Vagina (tissue), 2 donors: ENCODE measurements around the gene ATG2A. TPM values are rescaled to one million over a fixed set of nuclear protein-coding genes. Genes with fewer than 3 reads are reported as not detected.

Experiments used
- DNase-seq, 2 donors: peaks; one replicate each; pipeline ENCODE4 v3.0.0-alpha.2; 2017; ENCODE audit errors: extremely low spot score in 2 of 2
- H3K27ac ChIP-seq: fragments of 200-600 bp; sonication (generic); one replicate; pipeline ENCODE4 v1.5.1; 2019
- H3K27me3 ChIP-seq: fragments of 200-600 bp; sonication (generic); one replicate; pipeline ENCODE4 v1.5.1; 2019
- H3K36me3 ChIP-seq, 2 donors: fragments of 200-600 bp; sonication (generic); one replicate each; pipeline ENCODE4 v1.5.1; 2017 to 2019
- H3K4me1 ChIP-seq: fragments of 200-600 bp; sonication (generic); one replicate; pipeline ENCODE4 v1.5.1; 2019
- H3K4me3 ChIP-seq, 2 donors: fragments of 200-600 bp; sonication (generic); 1 replicate in 1 of 2; 2 replicates in 1 of 2; pipeline ENCODE4 v1.5.1; 2016 to 2019
- H3K9me3 ChIP-seq: fragments of 200-600 bp; sonication (generic); one replicate; pipeline ENCODE4 v1.5.1; 2019
- CTCF ChIP-seq, 3 experiments: fragments of 450-650 bp in 2 of 3; fragments of 200-600 bp in 1 of 3; sonication (generic) in 1 of 3; IDR thresholded peaks; one replicate each; pipeline ENCODE4 v1.5.1; 2017 to 2019; ENCODE audit warnings: antibody characterized with exemption in 3 of 3, mild to moderate bottlenecking in 2 of 3, moderate library complexity in 2 of 3
- POLR2A ChIP-seq, 2 donors: fragments of 450-650 bp; IDR thresholded peaks; one replicate each; pipeline ENCODE4 v1.6.1; 2017; ENCODE audit warnings: antibody characterized with exemption in 2 of 2, mild to moderate bottlenecking in 2 of 2, moderate library complexity in 2 of 2
- POLR2AphosphoS5 ChIP-seq, 2 donors: sonication (generic); formaldehyde crosslinking; IDR thresholded peaks; one replicate each; pipeline ENCODE4 v1.9.0; 2017; ENCODE audit warnings: antibody characterized with exemption in 2 of 2, mild to moderate bottlenecking in 2 of 2, low read depth in 1 of 2; ENCODE audit not compliant: insufficient read depth in 1 of 2
- intact Hi-C: fragments of 100-400 bp; cut with DNase I; formaldehyde crosslinking; loops from one replicate; pipeline ENCODE4 v1.15.1; 2023
- total RNA-seq: library from RNA; depleted of rRNA; stranded (reverse); fragments of >200 nt; gene quantifications from one replicate; pipeline ENCODE4 v1.2.3, GENCODE V29; 2016

Gene ATG2A
- total RNA-seq, 1 donor from 2014 or later, result 27.0 TPM

GRCh38 chr11:64894812-64895452 lies 22.1 kb downstream of the ATG2A start:
- TF ChIP-seq POLR2A (IDR thresholded peaks at IDR 0.05) (no peak), CTCF (IDR thresholded peaks at IDR 0.05) (no peak), POLR2AphosphoS5 (IDR thresholded peaks at IDR 0.05; ENCODE audit: insufficient read depth in 1 of 2, low read depth in 1 of 2) (no peak)
- DNase-seq, result no peak
- Histone ChIP-seq H3K36me3 (peaks cover 0 to 24% of the 10 kb centered on the region in 2 donors), H3K27me3 (no peaks in the 10 kb centered on the region), H3K9me3 (no peaks in the 10 kb centered on the region), H3K4me1 (no peaks in the 10 kb centered on the region), H3K27ac (no peak overlapping the region), H3K4me3 (no peak overlapping the region)
- intact Hi-C loops, result no loop called here

- intact Hi-C loops, result no loop called here
- no peak overlapping the region for H3K4me3 ChIP-seq
- no peaks in the 10 kb centered on the region for H3K27me3 ChIP-seq
- peaks cover 0 to 20% of the 10 kb centered on the region in 2 donors for H3K36me3 ChIP-seq
- H3K9me3 ChIP-seq, result no peaks in the 10 kb centered on the region
- TF ChIP-seq POLR2AphosphoS5 (IDR thresholded peaks at IDR 0.05; ENCODE audit: insufficient read depth in 1 of 2, low read depth in 1 of 2), result peak in 1 of 2 donors; percentile 11
- TF ChIP-seq POLR2A (IDR thresholded peaks at IDR 0.05), result no peak
- TF ChIP-seq CTCF (IDR thresholded peaks at IDR 0.05), result peak; percentile 75 to 89 (median 87)
- H3K27ac ChIP-seq, result no peak overlapping the region
- H3K4me1 ChIP-seq, result no peaks in the 10 kb centered on the region
- no peak for DNase-seq
These were observed 22.8 kb downstream of the ATG2A start for GRCh38 chr11:64894070-64894811.

GRCh38 chr11:64893194-64894069 lies 23.6 kb downstream of the ATG2A start:
- Histone ChIP-seq H3K4me3 (no peak overlapping the region), H3K9me3 (no peaks in the 10 kb centered on the region), H3K27me3 (no peaks in the 10 kb centered on the region), H3K27ac (no peak overlapping the region), H3K36me3 (peaks cover 0 to 16% of the 10 kb centered on the region in 2 donors), H3K4me1 (no peaks in the 10 kb centered on the region)
- DNase-seq, result no peak
- TF ChIP-seq POLR2AphosphoS5 (IDR thresholded peaks at IDR 0.05; ENCODE audit: insufficient read depth in 1 of 2, low read depth in 1 of 2), result no peak
- TF ChIP-seq POLR2A (IDR thresholded peaks at IDR 0.05), result no peak
- no peak for TF ChIP-seq CTCF (IDR thresholded peaks at IDR 0.05)
- intact Hi-C loops, result no loop called here

- no peak for DNase-seq
- Histone ChIP-seq H3K4me1 (peaks cover 6% of the 10 kb centered on the region), H3K27me3 (no peaks in the 10 kb centered on the region), H3K4me3 (no peak overlapping the region), H3K36me3 (peaks cover 0 to 10% of the 10 kb centered on the region in 2 donors), H3K27ac (no peak overlapping the region), H3K9me3 (no peaks in the 10 kb centered on the region)
- intact Hi-C loops, result no loop called here
- no peak for TF ChIP-seq CTCF (IDR thresholded peaks at IDR 0.05)
- TF ChIP-seq POLR2AphosphoS5 (IDR thresholded peaks at IDR 0.05; ENCODE audit: insufficient read depth in 1 of 2, low read depth in 1 of 2), result no peak
- no peak for TF ChIP-seq POLR2A (IDR thresholded peaks at IDR 0.05)
These were observed 24.2 kb downstream of the ATG2A start for GRCh38 chr11:64892838-64893193.
